ENCODE data around the gene FCMR.
"Not testable (repeated sequence)": the region's sequence is repeated elsewhere in the genome, so short reads cannot be mapped to it uniquely, and the experiment has no call there.

Gene FCMR

DNA sequence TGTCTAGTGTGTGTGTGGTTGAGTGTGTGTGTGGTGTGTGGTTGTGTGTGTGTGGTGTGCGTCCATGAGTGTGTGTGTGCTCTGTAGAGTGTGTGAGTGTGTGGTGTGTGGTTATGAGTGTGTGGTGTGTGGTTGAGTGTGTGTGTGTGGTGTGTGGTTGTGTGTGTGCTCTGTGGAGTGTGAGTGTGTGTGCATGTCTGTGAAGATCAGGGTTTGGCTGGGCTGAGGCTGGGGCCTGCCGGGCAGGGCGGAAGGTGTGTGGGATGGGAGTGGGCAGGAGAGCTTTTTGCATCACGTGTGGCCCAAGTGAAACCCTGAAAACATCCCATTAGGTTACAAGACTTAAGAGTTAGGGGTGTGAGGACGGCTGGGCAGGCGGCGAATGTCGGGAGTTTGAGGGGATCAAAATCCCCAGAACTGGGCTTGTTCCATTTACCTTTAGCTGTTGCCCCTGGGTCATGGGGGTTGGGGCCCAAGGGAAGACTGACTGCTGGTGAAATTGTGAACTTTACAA is 2.9 kb upstream of the FCMR start:
- FAIRE-seq (no peak), DNase-seq (ENCODE audit: low spot score) (no peak)

DNA sequence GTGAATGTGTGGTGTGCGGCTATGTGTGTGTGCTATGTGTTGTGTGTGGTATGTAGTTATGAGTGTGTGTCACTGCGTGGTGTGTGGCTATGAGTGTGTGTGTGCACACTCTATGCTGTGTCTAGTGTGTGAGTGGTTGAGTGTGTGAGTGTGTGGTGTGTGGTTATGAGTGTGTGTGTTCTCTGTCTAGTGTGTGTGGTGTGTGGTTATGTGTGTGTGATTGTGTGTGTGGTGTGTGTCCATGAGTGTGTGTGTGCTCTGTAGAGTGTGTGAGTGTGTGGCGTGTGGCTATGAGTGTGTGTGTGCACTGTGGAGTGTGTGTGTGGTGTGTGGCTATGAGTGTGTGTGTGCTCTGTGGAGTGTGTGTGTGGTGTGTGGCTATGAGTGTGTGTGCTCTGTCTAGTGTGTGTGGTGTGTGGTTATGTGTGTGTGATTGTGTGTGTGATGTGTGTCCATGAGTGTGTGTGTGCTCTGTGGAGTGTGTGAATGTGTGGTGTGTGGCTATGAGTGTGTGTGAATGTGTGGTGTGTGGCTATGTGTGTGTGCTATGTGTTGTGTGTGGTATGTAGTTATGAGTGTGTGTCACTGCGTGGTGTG is 2.3 kb upstream of the FCMR start:
- FAIRE-seq; DNase-seq (ENCODE audit: low spot score): not testable (repeated sequence)

DNA sequence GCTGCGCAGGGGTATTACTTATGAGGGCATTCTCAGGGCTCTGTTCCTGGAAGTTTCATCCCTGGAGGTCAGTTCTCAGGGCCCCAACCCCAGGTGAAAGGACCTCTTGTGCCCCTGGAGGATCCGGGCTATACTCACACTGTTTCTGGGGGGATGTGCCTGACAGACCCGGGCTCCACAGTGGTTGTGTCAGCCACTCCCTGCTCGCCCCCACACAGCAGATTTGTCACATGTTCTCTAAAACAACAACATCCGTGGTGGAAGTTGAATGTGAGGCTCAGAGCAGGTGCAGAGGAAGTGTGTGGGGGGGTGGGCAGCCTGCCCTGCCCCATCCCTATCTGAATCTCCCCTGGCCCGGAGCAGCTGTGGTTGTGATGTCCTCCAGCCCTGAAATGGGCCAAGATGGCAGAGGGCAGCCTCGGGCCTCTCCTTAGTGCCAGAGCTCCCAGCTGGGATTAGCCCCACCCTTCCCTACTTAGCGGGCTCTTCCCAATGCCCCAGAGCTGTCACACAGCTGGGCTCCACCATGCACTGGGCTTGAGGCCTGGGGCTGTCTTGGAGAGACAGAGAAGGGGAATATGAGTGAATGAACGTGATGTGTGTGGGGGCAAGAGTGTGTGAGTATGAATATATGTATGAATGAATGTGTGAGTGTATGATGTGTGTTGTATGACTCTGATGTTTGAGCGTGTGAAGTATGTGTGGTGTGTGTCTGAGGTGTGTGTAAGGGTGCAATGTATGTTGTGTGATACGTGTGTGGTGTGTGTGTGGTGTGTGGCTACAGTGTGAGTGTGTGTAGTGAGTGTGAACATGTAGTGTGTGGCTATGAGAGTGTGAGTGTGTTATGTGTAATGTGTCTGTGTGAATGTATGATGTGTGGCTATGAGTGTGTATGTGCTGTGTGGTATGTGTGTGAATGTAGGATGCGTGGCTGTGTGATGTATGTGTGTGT is 1.5 kb upstream of the FCMR start:
- FAIRE-seq, result no peak
- no peak for DNase-seq (ENCODE audit: low spot score)

DNA sequence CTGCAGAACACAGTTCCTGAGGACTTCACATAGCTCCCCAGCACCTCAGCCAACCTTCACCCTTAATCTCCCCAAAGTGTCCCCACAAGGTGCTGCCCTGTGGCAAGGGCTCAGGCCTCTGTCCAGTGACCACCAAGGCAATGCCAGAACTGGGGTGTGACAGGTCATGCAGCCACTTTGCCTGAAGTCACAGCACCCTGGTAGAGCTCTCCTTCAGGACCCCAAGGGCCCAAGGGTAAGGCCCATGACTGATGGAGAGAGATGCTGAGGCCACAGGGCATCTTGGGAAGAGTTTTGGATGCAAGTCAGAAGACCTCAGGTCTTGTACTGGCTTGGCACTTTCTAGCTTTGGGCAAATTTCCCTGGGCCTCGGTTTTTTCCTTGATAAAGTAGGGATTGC is 783 bp upstream of the FCMR start:
- DNase-seq (ENCODE audit: low spot score) (no peak), FAIRE-seq (no peak)

DNA sequence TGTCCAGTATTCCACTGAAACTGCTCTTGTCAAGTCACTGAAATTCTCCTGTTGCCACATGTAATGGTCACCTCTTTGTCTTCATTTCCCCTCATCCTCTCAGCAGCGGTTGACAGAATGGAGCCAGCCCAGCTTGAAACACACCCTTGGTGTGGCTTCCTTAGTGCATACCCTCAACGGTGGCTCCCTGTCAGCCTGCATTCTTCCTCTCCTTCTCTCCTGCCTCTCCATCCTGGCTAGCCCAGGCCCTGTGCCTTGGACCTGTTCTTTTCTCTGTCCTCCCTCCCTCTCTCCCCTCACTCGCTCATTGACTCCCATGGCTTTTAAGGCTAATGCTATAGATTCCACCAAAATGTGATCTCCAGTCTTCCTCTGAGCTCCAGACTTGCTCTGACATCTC is 3.7 kb downstream of the FCMR start:
- DNase-seq (ENCODE audit: low spot score) (no peak), FAIRE-seq (no peak)

DNA sequence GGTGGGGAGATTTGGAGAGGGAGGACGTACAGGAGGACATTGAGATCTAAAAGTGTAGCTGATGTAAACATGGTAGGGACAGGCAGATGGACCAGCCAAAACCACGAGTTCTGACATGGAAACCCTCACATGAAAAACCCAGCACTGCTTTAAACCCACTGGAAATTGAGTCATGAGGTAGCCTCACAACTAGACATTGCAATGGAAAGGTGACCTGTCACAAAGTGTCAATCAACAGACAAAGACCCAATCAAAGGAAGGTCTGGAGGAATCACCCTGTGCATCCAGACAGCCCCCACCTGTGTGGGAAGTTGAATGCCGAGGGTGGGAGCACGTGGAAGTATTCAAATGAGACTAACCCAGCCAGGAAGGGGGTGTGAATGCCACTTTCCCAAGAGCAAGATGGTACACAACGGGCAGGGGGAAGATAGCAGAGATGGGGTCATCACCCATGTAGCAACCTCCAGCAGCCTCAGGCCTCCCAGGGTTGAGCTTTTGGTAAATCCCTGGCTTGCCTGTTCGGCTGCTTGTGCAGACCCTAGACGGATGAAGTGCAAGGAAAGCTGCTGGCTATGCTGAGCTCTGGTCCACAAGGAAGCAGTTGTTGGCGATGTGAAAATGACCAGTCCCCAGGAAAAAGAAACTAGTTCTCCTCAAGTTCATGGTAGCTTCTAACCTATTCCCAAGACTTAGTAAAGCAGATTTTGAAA is 5.6 kb downstream of the FCMR start:
- no peak for FAIRE-seq
- DNase-seq (ENCODE audit: low spot score), result no peak

DNA sequence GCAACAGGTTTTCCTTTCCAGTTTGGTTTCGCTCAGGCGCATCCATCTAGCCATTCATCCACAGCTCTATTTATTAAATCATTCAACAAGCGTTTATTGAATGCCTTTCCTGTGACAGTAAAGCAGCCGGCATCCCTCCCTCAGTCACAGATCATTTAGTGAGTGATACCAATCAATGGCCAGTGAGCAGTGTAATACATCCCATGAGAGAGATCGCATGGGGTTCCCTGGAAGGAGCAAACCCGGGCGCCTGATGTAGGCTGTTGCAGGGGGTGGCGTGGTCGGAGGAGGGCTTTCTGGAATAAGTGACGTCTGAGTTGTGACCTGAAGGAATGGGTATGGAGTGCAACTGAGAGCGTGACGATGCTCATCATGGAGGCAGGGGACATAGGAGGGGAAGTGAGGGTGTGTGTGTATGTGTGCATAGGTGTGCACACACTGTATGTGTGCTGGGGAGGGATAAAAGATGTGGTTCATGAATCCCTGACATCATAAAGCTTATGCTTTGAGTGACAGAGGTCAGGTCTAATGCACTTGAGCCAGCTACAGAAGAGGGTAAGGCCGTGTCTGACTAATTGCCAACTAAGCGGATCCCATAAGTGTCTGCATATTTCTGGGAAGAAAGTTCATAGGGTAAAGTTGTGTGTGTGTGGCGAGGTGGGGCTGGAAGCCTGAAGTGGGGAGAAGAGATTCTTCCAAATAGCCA is 6.6 kb downstream of the FCMR start:
- DNase-seq (ENCODE audit: low spot score) (no peak), FAIRE-seq (no peak)

DNA sequence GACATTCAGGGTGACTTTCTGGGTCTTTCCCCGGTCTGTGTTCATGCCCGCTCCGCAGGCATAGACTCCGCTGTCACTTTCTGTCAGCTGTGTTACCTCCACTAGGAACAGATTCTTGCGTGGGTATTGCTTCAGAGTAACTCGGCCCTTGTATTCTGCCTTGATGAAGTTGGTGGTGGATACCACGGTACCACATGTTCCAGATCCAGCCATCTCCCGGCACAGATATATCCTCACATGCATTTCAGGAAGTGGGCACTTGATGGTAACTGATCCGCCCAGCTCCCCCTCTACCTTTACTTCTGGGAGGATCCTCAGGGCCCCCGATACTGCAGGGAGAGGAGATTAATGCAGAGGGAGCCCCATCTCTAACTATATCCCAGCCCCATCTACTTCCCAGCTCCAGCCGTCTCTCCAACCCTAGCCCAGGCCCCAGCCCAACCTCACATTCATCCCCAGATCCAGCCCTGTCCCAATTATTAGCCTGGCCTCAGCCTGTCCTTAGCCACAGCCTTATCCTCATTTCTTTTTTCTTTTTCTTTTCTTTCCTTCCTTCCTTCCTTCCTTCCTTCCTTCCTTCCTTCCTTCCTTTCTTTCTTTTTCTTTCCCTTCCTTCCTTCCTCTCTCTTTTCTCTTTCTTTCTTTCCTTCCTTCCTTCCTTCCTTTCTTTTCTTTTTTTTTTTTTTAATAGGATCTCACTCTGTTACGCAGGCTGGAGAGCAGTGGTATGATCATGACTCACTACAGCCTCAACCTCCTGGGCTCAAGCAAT is 7.8 kb downstream of the FCMR start:
- DNase-seq (ENCODE audit: low spot score) (no peak), FAIRE-seq (no peak)

DNA sequence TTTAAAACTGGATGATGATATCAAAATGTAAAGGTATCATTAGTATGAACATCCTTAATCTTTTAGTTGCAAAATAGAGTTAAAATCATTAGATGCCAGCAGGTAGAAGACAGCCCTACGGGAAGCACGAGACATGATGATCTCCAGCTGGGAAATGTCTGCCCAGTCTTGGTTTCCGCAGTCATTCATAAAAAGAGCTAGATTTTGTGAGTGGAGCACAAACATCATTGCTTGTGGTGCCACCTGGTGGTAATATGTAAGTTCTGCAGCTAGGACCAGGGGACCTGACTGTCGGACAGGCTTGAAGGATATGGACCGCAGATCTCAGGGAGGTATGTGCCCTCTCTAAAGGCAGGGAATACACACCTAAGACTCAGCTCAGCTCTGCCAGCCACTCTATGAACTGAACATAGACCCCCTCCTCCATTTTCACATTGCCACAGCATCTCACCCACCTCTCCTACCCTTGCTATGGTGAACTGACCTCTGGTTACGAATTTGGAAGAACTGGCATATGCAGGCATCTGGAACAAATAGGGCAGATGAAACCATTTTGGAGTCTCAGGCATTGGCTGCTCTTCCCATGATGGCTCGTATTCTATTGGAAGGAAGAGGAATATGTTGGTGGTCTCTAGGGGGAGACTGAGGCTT is 9.2 kb downstream of the FCMR start:
- DNase-seq (ENCODE audit: low spot score) (peak; percentile 66), FAIRE-seq (no peak)

DNA sequence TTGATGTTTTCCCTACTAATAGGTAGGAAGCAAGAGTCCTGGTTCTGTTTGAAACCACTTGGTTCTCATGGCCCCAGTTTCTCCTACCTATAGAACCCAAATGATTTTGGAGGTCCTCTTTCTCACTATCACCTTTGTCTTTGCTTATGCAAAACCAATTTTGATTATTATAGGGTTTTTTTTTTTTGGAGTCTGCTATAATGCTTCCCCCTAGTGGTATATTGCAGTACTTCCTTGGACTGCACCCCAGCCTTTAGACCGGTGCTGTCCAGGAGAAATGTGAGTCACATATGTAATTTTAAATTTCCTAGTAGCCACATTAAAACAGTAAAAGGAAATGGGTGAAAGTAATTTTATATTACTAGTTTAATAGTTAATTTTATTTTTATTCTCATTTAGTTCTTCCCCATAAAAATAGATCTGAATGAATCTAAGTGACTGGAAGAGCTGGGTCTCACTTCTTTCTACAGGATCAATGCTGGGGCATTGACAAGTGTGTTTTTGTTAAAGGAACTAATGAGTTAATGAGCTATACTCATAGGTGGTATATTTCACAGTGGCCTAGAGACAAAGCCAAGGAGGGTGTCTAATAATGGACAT is 10.6 kb downstream of the FCMR start:
- DNase-seq (ENCODE audit: low spot score) (peak; percentile 54), FAIRE-seq (peak; percentile 78)

DNA sequence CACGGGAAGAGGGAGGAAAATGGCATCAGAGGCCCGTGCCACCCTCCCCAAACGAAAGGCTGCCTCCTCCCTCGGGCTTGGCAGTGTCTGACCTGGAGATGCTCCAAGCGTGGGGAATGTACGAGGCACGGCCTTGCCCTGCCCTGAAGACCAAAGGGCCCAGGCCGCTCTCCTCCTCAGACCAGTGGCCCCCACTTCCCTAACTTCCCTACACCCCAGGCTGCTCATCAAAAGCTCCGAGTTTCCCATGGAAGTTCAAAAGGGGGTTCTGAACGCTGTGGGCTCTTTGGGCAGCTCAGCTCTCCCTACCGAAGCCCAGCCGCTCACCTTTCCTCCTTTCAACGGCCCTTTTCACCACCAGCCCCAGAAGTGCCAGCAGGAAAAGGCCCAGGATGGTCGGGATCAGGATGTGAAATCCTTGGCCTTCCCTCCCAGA is 11.8 kb downstream of the FCMR start:
- DNase-seq (ENCODE audit: low spot score) (no peak), FAIRE-seq (no peak)

DNA sequence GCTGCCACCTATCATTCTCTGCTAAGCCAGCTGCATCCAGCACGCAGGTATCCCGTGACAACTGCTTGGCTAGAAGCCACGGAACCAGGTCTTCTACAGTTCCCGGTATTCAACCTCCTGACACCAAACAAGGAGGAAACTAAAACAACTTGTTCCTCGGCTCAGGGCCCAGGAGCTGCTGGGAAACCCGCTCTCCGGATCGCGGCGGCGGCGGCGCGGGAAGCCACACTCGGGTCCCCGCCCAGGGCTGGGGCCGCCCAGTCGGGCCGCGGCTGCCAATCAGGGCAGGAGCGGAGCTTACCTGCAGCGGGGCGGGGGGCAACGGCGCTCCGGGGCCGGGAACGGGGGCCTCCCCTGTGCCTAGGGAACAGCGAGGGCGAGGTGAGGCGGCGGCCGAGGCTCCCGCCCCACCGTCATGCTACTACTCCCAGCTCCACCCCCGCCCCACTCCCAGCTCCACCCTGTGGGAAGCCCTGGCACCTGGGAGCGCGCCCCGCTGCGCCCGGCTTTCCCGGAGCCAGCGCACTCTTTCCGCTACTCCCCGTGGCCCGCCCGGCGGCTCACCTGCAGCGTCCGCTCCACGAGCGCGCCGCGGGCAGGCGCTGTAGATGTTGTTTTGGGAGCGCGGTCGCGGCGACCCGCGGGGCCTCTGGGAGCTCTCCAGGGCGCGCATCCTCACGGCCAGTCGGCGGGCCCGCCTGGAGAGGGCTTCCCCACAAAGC is 12.4 kb downstream of the FCMR start:
- no peak for DNase-seq (ENCODE audit: low spot score)
- no peak for FAIRE-seq

DNA sequence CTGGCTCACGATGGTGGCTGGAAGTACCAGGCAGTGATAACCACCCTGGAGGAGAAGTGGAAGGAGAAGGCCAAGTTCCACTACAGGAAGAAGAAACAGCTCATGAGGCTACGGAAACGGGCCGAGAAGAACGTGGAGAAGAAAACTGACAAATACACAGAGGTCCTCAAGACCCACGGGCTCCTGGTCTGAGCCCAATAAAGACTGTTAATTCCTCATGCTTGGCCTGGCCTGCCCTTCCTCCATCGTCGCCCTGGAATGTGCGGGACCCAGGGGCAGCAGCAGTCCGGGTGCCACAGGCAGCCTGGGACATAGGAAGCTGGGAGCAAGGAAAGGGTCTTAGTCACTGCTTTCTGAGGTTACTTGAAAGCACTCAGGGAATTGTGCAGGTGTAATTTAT is 13.7 kb downstream of the FCMR start:
- DNase-seq (ENCODE audit: low spot score) (no peak), FAIRE-seq (no peak)

DNA sequence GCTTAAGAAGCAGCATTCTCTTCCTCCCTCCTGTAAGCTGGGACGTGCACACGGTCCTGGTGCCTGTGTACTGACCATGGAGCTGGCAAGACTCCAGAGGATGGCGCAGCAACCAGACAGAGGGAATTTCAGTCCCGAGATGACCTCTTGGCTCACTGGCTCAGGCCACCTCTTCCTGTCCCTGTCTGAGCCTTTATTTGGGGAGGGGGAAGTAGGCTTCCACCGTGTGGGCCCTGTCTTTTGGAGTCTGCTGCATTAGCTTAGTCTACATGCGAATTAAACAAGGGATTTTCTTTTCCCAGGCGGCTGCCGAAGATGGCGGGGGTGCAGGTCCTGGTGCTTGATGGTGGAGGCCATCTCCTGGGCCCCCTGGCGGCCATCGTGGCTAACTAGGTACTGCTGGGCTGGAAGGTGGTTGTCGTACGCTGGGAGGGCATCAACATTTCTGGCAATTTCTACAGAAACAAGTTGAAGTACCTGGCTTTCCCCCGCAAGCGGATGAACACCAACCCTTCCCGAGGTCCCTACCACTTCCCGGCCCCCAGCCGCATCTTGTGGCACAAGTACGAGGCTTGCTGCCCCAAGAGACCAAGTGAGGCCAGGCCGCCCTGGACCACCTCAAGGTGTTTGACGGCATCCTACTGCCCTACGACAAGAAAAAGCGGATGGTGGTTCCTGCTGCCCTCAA is 14.3 kb downstream of the FCMR start:
- FAIRE-seq (no peak), DNase-seq (ENCODE audit: low spot score) (no peak)

DNA sequence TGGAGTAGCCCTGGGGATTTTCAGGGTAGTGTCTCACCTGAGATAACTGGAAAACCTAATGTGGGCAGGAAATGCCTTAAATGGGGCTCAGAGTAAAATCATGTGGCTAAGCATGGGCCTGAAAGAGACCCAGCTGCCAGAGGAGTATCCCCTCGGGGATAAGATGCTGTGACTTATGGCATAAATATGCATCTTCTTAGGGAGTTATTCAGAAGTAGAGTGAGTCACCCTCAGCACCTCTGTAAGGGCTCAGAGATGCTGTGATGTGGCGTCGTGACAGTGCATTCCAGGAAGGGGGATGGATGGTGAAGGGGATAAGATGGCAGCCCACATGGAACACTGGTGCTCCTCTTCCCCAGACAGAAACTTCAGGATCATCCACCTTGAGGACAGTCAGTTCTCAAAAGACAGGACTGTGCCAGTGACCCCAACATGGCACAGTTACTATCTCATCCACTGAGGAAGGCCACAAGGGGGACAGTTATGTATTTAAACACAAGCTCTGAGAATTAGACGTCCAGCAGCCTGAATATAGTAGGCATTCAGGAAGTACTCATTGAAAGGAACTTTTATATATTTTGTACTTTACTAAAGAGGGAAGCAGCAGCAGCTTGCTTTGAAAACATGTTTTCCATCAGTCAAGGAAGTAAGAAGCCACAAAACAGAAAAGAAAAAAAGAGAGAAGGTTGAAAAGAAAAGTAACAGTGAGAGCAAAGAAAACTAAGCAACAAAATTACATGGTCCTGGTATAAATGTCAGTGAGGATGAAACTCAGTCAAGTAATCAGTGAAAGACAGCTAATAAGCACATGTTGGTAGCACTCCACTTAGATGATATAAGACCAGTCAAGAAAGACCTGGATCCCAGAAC is 16.2 kb downstream of the FCMR start:
- DNase-seq (ENCODE audit: low spot score) (peak; percentile 88), FAIRE-seq (no peak)

DNA sequence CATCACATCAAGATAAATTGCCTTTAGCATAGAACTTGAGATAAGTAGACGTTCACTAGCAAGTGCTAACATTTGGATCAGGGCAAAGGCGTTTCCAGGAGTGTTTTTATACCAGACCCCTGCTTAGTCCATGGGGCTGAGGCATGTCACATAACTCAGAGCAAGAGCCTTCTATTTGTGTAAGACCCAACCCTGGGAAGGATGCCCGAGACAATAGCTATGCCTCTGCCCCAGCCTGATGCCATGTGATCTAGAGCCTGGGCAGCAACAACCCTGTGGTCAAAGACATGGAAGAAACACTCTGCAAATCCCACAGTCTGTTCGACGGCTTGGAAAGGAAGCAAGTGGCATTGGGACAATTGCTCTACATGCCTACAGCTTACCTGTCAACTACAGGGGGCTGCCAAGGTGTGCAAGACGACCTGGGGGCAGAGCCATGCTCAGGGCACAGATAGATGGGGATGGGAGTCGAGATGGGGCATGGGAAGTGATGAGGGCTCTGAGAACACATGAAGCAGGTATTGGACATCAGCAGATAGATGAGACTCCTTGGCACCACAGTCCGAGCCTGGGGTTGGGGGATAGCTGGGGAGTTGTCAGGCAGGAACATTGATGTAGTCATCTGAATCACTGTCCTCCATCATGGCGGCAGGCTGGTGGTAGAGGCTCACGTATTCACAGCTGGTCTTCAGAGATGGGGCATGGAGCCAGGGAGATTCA is 17.2 kb downstream of the FCMR start:
- no peak for DNase-seq (ENCODE audit: low spot score)
- no peak for FAIRE-seq

DNA sequence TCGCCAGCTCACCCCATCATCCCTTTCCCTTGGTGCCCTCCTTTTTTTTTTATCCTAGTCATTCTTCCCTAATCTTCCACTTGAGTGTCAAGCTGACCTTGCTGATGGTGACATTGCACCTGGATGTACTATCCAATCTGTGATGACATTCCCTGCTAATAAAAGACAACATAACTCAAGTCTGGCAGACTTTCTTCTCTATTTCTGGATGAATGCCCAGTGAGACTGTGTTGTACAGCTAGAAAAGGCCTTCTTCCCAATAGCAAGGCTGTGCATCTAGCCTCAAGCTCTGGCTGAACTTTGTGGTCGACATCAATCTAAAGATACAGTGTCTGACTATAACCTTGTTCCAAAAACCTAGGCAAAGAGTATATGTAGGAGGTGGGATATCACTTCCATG is 18.1 kb downstream of the FCMR start:
- DNase-seq (ENCODE audit: low spot score) (no peak), FAIRE-seq (no peak)
